ENCODE results near the gene SMTN. TPM values are rescaled to one million over a fixed set of nuclear protein-coding genes. Genes with fewer than 3 reads are reported as not detected.

SMTN gene
- polyA plus RNA-seq, 1 of the 3 experiments (the other 2 are of a cell fraction): 30.4 TPM

DNA sequence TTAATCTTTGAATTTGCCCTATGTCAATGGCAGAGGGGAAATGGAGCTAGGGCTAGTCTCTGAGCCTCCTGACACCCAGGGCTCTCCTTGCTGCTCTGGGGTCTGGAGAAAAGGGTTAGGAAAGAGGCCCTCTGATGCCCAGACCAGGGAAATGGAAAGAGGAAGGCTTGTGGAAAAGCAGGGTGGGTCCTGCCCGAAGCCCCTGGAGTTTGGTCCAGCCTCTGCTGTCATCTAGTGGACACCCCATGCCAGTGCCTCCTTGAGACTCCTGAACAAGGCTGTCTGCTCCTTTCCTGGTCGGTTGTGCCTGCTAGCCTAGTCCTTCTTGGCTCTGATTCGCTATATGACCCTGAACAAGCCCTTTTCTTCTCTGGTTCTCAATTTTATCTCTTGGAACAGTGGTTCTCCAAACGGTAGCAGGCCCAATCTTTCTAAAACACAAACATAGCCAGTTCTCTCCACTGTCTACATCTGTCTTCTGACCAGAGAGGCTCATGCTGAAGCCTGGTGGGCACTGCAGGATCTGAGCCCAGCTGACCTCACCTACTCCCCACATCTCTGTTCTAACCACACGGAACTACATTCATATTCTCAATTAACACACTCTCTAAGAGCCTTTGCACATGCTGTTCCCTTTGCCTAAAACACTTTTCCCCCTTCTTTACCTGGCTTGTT, 68.0 kb downstream of the SMTN start:
- no peak overlapping the region for H3K27ac ChIP-seq (ENCODE audit: low read depth in 2 of 2, low read length in 1 of 2)
- no peaks in the 10 kb centered on the region for H3K9me2 ChIP-seq
- no peaks in the 10 kb centered on the region for H3K27me3 ChIP-seq (ENCODE audit: insufficient read depth)
- H2AFZ ChIP-seq (ENCODE audit: low read depth): peak overlapping the region; percentile 76
- H3K4me1 ChIP-seq (ENCODE audit: control insufficient read depth in 1 of 2, insufficient read depth in 2 of 2, low read depth in 1 of 2, low read length in 1 of 2): no peaks in the 10 kb centered on the region
- DNase-seq: peak; percentile 88
- CTCF ChIA-PET: interaction anchor here (0.5 to 6.6 kb wide), 27 partner anchors 8 to 584 kb away, joined by 3 to 53 read pairs (median 4); partner anchors contain the start of genes PLA2G3, RNF185 and SELENOM
- no peaks in the 10 kb centered on the region for H3F3A ChIP-seq (replicated peaks; ENCODE audit: insufficient read depth)
- no peaks in the 10 kb centered on the region for H4K20me1 ChIP-seq (ENCODE audit: insufficient read depth)
- H3K9me3 ChIP-seq: 0 out of 2 replicates have a peak, but pooled peaks cover 4% of the 10 kb centered on the region
- 2% methylated on average over 4 of the region's 5 CpGs for WGBS (ENCODE audit: low lambda C conversion rate)
- TF ChIP-seq RAD21 (IDR thresholded peaks at IDR 0.05; ENCODE audit: low read length) (peak; percentile 99), CHD2 (IDR thresholded peaks at IDR 0.05; ENCODE audit: low read length, partially characterized antibody) (no peak), SMC3 (IDR thresholded peaks at IDR 0.05; ENCODE audit: low read depth, low read length) (peak; percentile 97)
- TF ChIP-seq, protein P1, sequence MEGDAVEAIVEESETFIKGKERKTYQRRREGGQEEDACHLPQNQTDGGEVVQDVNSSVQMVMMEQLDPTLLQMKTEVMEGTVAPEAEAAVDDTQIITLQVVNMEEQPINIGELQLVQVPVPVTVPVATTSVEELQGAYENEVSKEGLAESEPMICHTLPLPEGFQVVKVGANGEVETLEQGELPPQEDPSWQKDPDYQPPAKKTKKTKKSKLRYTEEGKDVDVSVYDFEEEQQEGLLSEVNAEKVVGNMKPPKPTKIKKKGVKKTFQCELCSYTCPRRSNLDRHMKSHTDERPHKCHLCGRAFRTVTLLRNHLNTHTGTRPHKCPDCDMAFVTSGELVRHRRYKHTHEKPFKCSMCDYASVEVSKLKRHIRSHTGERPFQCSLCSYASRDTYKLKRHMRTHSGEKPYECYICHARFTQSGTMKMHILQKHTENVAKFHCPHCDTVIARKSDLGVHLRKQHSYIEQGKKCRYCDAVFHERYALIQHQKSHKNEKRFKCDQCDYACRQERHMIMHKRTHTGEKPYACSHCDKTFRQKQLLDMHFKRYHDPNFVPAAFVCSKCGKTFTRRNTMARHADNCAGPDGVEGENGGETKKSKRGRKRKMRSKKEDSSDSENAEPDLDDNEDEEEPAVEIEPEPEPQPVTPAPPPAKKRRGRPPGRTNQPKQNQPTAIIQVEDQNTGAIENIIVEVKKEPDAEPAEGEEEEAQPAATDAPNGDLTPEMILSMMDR (IDR thresholded peaks at IDR 0.05): peak; percentile 89
- H3K79me2 ChIP-seq (ENCODE audit: insufficient read depth): no peaks in the 10 kb centered on the region
- H3K36me3 ChIP-seq (replicated peaks in 1 of 2; ENCODE audit: control insufficient read depth in 1 of 2, insufficient read depth in 2 of 2, low read length in 1 of 2): no peaks in the 10 kb centered on the region
- H3K4me2 ChIP-seq: no peak overlapping the region
- H3K9ac ChIP-seq: no peak overlapping the region
- H3K4me3 ChIP-seq (ENCODE audit: low read depth in 2 of 2, low read length in 1 of 2): no peak overlapping the region; a peak in 1 of 4 replicates
- POLR2A ChIA-PET: interaction anchor here (0.9 kb wide), 1 partner anchor 64 kb away, joined by 3 read pairs; no protein-coding TSS in a partner anchor

DNA sequence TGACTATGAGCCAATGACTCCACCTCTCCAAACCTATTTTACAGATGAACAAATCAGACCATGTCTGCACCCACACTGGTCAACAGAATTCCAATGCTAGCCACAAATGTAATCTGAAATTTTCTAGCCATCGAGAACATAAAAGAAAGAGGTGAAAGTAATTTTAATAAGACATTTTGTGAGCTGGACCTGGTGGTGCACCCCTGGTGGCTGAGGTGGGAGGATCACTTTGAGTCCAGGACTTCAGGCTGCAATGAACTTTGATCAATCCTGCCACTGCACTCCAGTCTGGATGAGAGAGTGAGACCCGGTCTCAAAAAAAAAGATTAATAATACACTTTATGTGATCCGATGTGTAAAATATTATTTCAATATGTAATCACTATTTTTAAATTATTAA, 69.5 kb downstream of the SMTN start:
- H3K79me2 ChIP-seq (ENCODE audit: insufficient read depth): no peaks in the 10 kb centered on the region
- ChIA-PET POLR2A (no interaction called here), CTCF (interaction anchor here (0.8 to 6.6 kb wide), 8 partner anchors 10 to 66 kb away, joined by 3 to 53 read pairs (median 10); partner anchors contain the start of genes RNF185 and SELENOM)
- no peaks in the 10 kb centered on the region for H4K20me1 ChIP-seq (ENCODE audit: insufficient read depth)
- no peak for DNase-seq
- H3K36me3 ChIP-seq (replicated peaks in 1 of 2; ENCODE audit: control insufficient read depth in 1 of 2, insufficient read depth in 2 of 2, low read length in 1 of 2): no peaks in the 10 kb centered on the region
- no peak overlapping the region for H3K4me3 ChIP-seq (ENCODE audit: low read depth in 2 of 2, low read length in 1 of 2)
- H3F3A ChIP-seq (replicated peaks; ENCODE audit: insufficient read depth): peaks cover 7% of the 10 kb centered on the region
- peaks cover 0 to 5% of the 10 kb centered on the region in 2 experiments; a peak in 2 of 4 replicates for H3K4me1 ChIP-seq (ENCODE audit: control insufficient read depth in 1 of 2, insufficient read depth in 2 of 2, low read depth in 1 of 2, low read length in 1 of 2)
- no peak for TF ChIP-seq GATA2 (CRISPR knock-in tag; IDR thresholded peaks at IDR 0.05)
- TF ChIP-seq, protein P1 (IDR thresholded peaks at IDR 0.05): peak; percentile 58
- H3K4me2 ChIP-seq: no peak overlapping the region
- 39% methylated on average over 3 of the region's 3 CpGs for WGBS (ENCODE audit: low lambda C conversion rate)
- no peak overlapping the region for H3K9ac ChIP-seq
- H3K27me3 ChIP-seq (ENCODE audit: insufficient read depth): no peaks in the 10 kb centered on the region
- no peak overlapping the region for H2AFZ ChIP-seq (ENCODE audit: low read depth)
- no peak overlapping the region for H3K27ac ChIP-seq (ENCODE audit: low read depth in 2 of 2, low read length in 1 of 2)
- H3K9me2 ChIP-seq: no peaks in the 10 kb centered on the region
- H3K9me3 ChIP-seq: 0 out of 2 replicates have a peak, but pooled peaks cover 4% of the 10 kb centered on the region

Data from SK-N-SH (cell line).